WTC11 (cell line): ENCODE results near the gene CCDC175. TPM values are rescaled to one million over a fixed set of nuclear protein-coding genes. Genes with fewer than 3 reads are reported as not detected.
A peak's percentile ranks its signal among the peaks of the same experiment; 100 is the strongest.

Experiments used
- ATAC-seq: fragments of 200-7000 bp; cut with Tn5 transposase; 2 replicates; pipeline ENCODE4 v1.10.0; 2021; ENCODE audit warnings: mild to moderate bottlenecking, moderate library complexity
- Bru-seq: library from RNA; stranded (reverse); fragments of 400-500 nt; gene quantifications from one replicate; lab custom pipeline; 2021; lab: Mats Ljungman, UMichigan
- CTCF ChIA-PET: fragments of 300-600 bp; sonication (Branson Sonifier 250); formaldehyde crosslinking; loops from one replicate; lab custom pipeline; 2021; ENCODE audit warnings: antibody characterized with exemption; lab: Charles Lee
- POLR2A ChIA-PET: fragments of 350-600 bp; sonication (Branson Sonifier 250); formaldehyde crosslinking; loops from one replicate; lab custom pipeline; 2021; ENCODE audit warnings: antibody characterized with exemption; lab: Charles Lee
- DNase-seq: peaks from one replicate; pipeline ENCODE4 v3.0.0; 2021; ENCODE audit warnings: low spot score
- H3K27ac Mint-ChIP-seq: 2 replicates; pipeline ENCODE4 v1.8.0; 2021; ENCODE audit warnings: mixed read lengths
- H3K27me3 Mint-ChIP-seq: 2 replicates; pipeline ENCODE4 v1.8.0; 2021; ENCODE audit warnings: low read depth, mild to moderate bottlenecking, moderate library complexity, mixed read lengths
- H3K36me3 Mint-ChIP-seq: 2 replicates; pipeline ENCODE4 v1.8.0; 2021; ENCODE audit warnings: mixed read lengths
- H3K4me1 Mint-ChIP-seq: 2 replicates; pipeline ENCODE4 v1.8.0; 2022; ENCODE audit warnings: mixed read lengths
- H3K4me3 Mint-ChIP-seq: 2 replicates; pipeline ENCODE4 v1.8.0; 2021; ENCODE audit warnings: mild to moderate bottlenecking, moderate library complexity, mixed read lengths
- H3K9me3 Mint-ChIP-seq: 2 replicates; pipeline ENCODE4 v1.8.0; 2021; ENCODE audit warnings: mixed read lengths
- ARID4B ChIP-seq: sonication (generic); formaldehyde crosslinking; IDR thresholded peaks from 2 replicates; pipeline ENCODE4 v1.8.0; 2023; ENCODE audit warnings: missing genetic modification reagents, mild to moderate bottlenecking, borderline replicate concordance
- CBFB ChIP-seq: sonication (generic); formaldehyde crosslinking; IDR thresholded peaks from 2 replicates; pipeline ENCODE4 v1.8.1; 2022; ENCODE audit warnings: mild to moderate bottlenecking, low read depth, missing genetic modification reagents
- CREB1 ChIP-seq: sonication (generic); formaldehyde crosslinking; IDR thresholded peaks from 2 replicates; pipeline ENCODE4 v1.8.0; 2023; ENCODE audit warnings: mild to moderate bottlenecking, missing genetic modification reagents
- CREM ChIP-seq: sonication (generic); formaldehyde crosslinking; IDR thresholded peaks from 2 replicates; pipeline ENCODE4 v1.8.1; 2022; ENCODE audit warnings: mild to moderate bottlenecking, missing genetic modification reagents, moderate library complexity
- CTCF ChIP-seq: fragments of 200-600 bp; IDR thresholded peaks from 2 replicates; pipeline ENCODE4 v1.8.0; 2022; ENCODE audit warnings: antibody characterized with exemption
- ETV6 ChIP-seq: sonication (generic); formaldehyde crosslinking; IDR thresholded peaks from 2 replicates; pipeline ENCODE4 v1.8.1; 2022; ENCODE audit warnings: mild to moderate bottlenecking, missing genetic modification reagents
- FOXP1 ChIP-seq: sonication (generic); formaldehyde crosslinking; IDR thresholded peaks from 2 replicates; pipeline ENCODE4 v1.8.0; 2022; ENCODE audit warnings: missing genetic modification reagents, mild to moderate bottlenecking, moderate library complexity, borderline replicate concordance
- HMGXB4 ChIP-seq: sonication (generic); formaldehyde crosslinking; IDR thresholded peaks from 2 replicates; pipeline ENCODE4 v1.8.1; 2023; ENCODE audit warnings: mild to moderate bottlenecking, moderate library complexity, missing genetic modification reagents
- MXD4 ChIP-seq: fragments of 250-450 bp; sonication (Bioruptor Pico); IDR thresholded peaks from 2 replicates; pipeline ENCODE4 v1.8.0; 2021; ENCODE audit warnings: mild to moderate bottlenecking, moderate library complexity, borderline replicate concordance
- MYBL2 ChIP-seq: sonication (generic); formaldehyde crosslinking; IDR thresholded peaks from 2 replicates; pipeline ENCODE4 v1.8.1; 2023; ENCODE audit warnings: mild to moderate bottlenecking, moderate library complexity, missing genetic modification reagents
- ZNF121 ChIP-seq: sonication (generic); formaldehyde crosslinking; IDR thresholded peaks from 2 replicates; pipeline ENCODE4 v1.8.0; 2023; ENCODE audit warnings: missing genetic modification reagents
- ZNF423 ChIP-seq: fragments of 250-450 bp; sonication (Bioruptor Pico); IDR thresholded peaks from 2 replicates; pipeline ENCODE4 v2.1.2; 2022; ENCODE audit warnings: mild to moderate bottlenecking, moderate library complexity
- long read RNA-seq, 3 experiments: library from RNA in 1 of 3; library from capped mRNA in 1 of 3; library from polyadenylated mRNA in 1 of 3; unstranded in 2 of 3; stranded (forward) in 1 of 3; transcript quantifications; one replicate each; pipeline ENCODE4 v2.0.0, GENCODE V29; 2021
- total RNA-seq: library from RNA; stranded (reverse); gene quantifications from 3 replicates; pipeline ENCODE4 v1.2.3, GENCODE V29; 2021
- TF ChIP-seq, protein P1 (sequence below): sonication (generic); formaldehyde crosslinking; IDR thresholded peaks from 2 replicates; pipeline ENCODE4 v1.8.0; 2022; ENCODE audit warnings: mild to moderate bottlenecking, missing genetic modification reagents
- TF ChIP-seq, protein P2 (sequence below): sonication (generic); formaldehyde crosslinking; IDR thresholded peaks from 2 replicates; pipeline ENCODE4 v1.8.1; 2022; ENCODE audit warnings: low read depth, missing genetic modification reagents, borderline replicate concordance

The CCDC175 gene
- 0.16 to 0.27 TPM in 2 of 3 replicates, not detected in the other for total RNA-seq
- percentile 28 among the genes with signal in this experiment for Bru-seq, nascent RNA
- long read RNA-seq, experiment 1: 0 reads
- long read RNA-seq, experiment 2: 0 reads
- long read RNA-seq, experiment 3: 0 reads

DNA sequence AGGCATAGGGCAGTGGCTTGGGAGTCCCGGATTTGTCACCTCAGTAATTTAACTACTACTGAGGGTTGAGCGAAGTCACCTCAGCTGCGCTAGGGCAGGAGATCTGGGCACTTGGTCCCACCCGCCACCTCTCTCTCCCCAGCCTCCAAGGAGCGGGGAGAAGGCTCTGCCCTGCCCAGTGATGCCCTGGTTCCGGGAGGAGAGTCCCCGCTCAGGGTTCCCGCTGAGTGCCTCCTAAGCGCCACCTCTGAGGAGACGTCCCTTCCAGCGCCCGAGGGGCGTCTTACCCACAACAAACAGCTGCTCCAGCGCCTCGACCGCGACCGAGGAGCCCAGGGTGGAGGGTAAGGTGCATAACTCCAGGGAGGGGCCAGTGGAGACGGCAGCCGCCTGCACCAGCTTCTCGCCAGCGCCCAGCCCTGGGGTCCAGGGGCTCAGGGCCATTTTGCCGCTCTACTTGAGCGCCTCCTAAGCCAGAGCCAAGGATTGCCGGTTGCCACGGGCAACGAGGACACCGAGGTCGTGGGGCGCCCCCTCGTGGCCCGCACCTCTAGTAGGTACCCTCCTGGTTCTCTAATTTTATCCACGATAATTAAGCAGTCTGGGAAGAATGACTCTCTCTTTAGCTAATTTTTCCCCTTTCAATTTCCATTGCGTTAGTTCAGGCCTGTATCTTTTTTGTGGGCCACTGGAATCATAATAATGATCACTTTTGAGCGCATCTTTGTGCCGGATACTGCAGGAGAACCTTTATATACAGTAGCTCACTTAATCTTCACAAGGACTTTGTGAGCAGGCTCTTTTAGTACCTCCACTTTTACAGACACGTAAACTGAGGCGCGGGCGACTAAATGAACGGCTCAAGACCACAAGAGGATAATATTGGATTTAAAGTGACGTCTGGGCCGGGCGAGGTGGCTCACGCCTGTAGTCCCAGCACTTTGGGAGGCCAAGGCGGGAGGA lies at the start of gene CCDC175:
CCDC175 (minus strand) TSS at position 481 of the 963 bp plus-strand sequence; CDS start at position 444, 37 bp downstream.
- H3K4me3 Mint-ChIP-seq: peak within 1 kb of the TSS; percentile 79
- H3K36me3 Mint-ChIP-seq: no peaks in the 10 kb centered on the region
- H3K27me3 Mint-ChIP-seq: no peaks in the 10 kb centered on the region
- CTCF ChIA-PET: interaction anchor here (0.6 to 5.8 kb wide), 41 partner anchors 9 to 1163 kb away, joined by 3 to 169 read pairs (median 5); partner anchors contain the start of genes DAAM1, DHRS7, JKAMP and L3HYPDH
- ATAC-seq (peak; percentile 98), DNase-seq (peak; percentile 95)
- no peaks in the 10 kb centered on the region for H3K4me1 Mint-ChIP-seq
- H3K27ac Mint-ChIP-seq: no peak within 1 kb of the TSS
- H3K9me3 Mint-ChIP-seq: no peaks in the 10 kb centered on the region
- TF ChIP-seq ZNF121 (CRISPR knock-in tag): no peak
- TF ChIP-seq, protein P1, sequence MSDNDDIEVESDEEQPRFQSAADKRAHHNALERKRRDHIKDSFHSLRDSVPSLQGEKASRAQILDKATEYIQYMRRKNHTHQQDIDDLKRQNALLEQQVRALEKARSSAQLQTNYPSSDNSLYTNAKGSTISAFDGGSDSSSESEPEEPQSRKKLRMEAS (CRISPR knock-in tag): peak; percentile 47; the same call in 1 of the 2 replicates
- TF ChIP-seq HMGXB4 (CRISPR knock-in tag): peak; percentile 67; the same call in 1 of the 2 replicates
- TF ChIP-seq CTCF: peak; percentile 87
- 0 out of 2 replicates have a peak, but pooled peaks have one; percentile 6 for TF ChIP-seq ZNF423
- TF ChIP-seq MYBL2 (CRISPR knock-in tag): no peak
- peak; percentile 55; the same call in 1 of the 2 replicates for TF ChIP-seq FOXP1
- 0 out of 2 replicates have a peak, but pooled peaks have one; percentile 70 for TF ChIP-seq ETV6 (CRISPR knock-in tag)
- POLR2A ChIA-PET: interaction anchor here (0.8 to 1.9 kb wide), 2 partner anchors 37 to 69 kb away, joined by 3 to 10 read pairs; no protein-coding TSS in a partner anchor

GRCh38 chr14:59622631-59623030 lies 46.0 kb upstream of the CCDC175 start:
- Mint-ChIP-seq H3K4me1 (0 out of 2 replicates have a peak, but pooled peaks cover 2% of the 10 kb centered on the region), H3K27me3 (no peaks in the 10 kb centered on the region; the same call in 1 of the 2 replicates), H3K4me3 (no peak overlapping the region), H3K36me3 (no peaks in the 10 kb centered on the region), H3K9me3 (peaks cover 14% of the 10 kb centered on the region), H3K27ac (no peak overlapping the region)
- no peak for TF ChIP-seq CREM (CRISPR knock-in tag)
- TF ChIP-seq ARID4B (CRISPR knock-in tag): no peak
- TF ChIP-seq ETV6 (CRISPR knock-in tag): no peak
- TF ChIP-seq CBFB (CRISPR knock-in tag): no peak
- no peak for TF ChIP-seq MXD4 (CRISPR knock-in tag)
- TF ChIP-seq, protein P2, sequence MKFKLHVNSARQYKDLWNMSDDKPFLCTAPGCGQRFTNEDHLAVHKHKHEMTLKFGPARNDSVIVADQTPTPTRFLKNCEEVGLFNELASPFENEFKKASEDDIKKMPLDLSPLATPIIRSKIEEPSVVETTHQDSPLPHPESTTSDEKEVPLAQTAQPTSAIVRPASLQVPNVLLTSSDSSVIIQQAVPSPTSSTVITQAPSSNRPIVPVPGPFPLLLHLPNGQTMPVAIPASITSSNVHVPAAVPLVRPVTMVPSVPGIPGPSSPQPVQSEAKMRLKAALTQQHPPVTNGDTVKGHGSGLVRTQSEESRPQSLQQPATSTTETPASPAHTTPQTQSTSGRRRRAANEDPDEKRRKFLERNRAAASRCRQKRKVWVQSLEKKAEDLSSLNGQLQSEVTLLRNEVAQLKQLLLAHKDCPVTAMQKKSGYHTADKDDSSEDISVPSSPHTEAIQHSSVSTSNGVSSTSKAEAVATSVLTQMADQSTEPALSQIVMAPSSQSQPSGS (CRISPR knock-in tag): no peak
- TF ChIP-seq CREB1 (CRISPR knock-in tag): no peak
- no peak for TF ChIP-seq HMGXB4 (CRISPR knock-in tag)
- no peak for TF ChIP-seq ZNF121 (CRISPR knock-in tag)
- TF ChIP-seq MYBL2 (CRISPR knock-in tag): no peak
- ChIA-PET CTCF (interaction anchor here (0.6 kb wide), 1 partner anchor 138 kb away, joined by 3 read pairs; the partner anchor contains the start of genes JKAMP and L3HYPDH), POLR2A (no interaction called here)
- no peak for DNase-seq
- ATAC-seq: no peak
